Vagina (tissue), 2 donors: ENCODE data around the gene SBK1. TPM values are rescaled to one million over a fixed set of nuclear protein-coding genes. Genes with fewer than 3 reads are reported as not detected.
"Not testable (repeated sequence)": the region's sequence is repeated elsewhere in the genome, so short reads cannot be mapped to it uniquely, and the experiment has no call there.

Source experiments
- DNase-seq, 2 donors: peaks; one replicate each; pipeline ENCODE4 v3.0.0-alpha.2; 2017; ENCODE audit errors: extremely low spot score in 2 of 2
- H3K27ac ChIP-seq: fragments of 200-600 bp; sonication (generic); one replicate; pipeline ENCODE4 v1.5.1; 2019
- H3K27me3 ChIP-seq: fragments of 200-600 bp; sonication (generic); one replicate; pipeline ENCODE4 v1.5.1; 2019
- H3K36me3 ChIP-seq, 2 donors: fragments of 200-600 bp; sonication (generic); one replicate each; pipeline ENCODE4 v1.5.1; 2017 to 2019
- H3K4me1 ChIP-seq: fragments of 200-600 bp; sonication (generic); one replicate; pipeline ENCODE4 v1.5.1; 2019
- H3K4me3 ChIP-seq, 2 donors: fragments of 200-600 bp; sonication (generic); 1 replicate in 1 of 2; 2 replicates in 1 of 2; pipeline ENCODE4 v1.5.1; 2016 to 2019
- H3K9me3 ChIP-seq: fragments of 200-600 bp; sonication (generic); one replicate; pipeline ENCODE4 v1.5.1; 2019
- intact Hi-C: fragments of 100-400 bp; cut with DNase I; formaldehyde crosslinking; loops from one replicate; pipeline ENCODE4 v1.15.1; 2023
- small RNA-seq: library from RNA; depleted of rRNA; stranded (forward); fragments of <200 nt; gene quantifications from one replicate; pipeline ENCODE3, GENCODE V24; 2016
- total RNA-seq: library from RNA; depleted of rRNA; stranded (reverse); fragments of >200 nt; gene quantifications from one replicate; pipeline ENCODE4 v1.2.3, GENCODE V29; 2016

SBK1 gene
- total RNA-seq, 1 donor from 2014 or later: 0.25 TPM

DNA sequence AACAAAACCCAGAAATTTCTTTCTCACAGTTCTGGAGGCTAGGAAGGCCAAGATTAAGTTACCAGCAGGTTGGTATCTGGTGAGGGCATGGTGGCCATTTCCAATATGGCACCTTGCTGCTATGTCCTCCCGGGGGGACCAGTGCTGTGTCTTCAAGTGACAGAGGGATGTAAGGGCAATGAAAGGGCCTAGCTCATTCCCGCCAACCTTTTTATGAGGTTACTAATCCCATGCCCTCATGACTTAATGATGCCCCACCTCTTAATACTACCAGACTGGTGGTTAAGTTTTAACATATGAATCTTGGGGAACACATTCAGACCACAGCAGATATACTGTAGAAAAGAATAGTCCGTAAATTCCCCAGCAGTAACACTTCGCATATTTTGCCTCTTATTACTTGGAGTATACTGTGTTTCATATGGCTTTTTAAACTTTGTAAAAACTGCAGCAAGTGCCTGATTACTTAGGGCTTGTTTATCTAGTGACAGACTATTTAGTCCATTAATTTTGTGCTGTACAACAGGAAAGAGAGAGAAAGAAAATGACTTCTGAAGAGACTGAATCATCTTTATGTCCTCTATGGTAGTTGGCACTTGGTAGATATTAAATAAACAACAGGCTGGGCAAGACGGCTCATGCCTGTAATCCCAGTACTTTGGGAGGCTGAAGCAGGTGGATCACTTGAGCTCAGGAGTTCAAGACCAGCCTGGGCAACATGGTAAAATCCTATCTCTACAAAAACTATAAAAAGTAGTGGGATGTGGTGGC lies 44.8 kb downstream of the SBK1 start:
- H3K9me3 ChIP-seq, intact Hi-C loops, H3K27me3 ChIP-seq, H3K36me3 ChIP-seq, H3K4me1 ChIP-seq, H3K27ac ChIP-seq, DNase-seq, H3K4me3 ChIP-seq: not testable (repeated sequence)

- H3K27ac ChIP-seq, H3K4me1 ChIP-seq, H3K9me3 ChIP-seq, DNase-seq, H3K36me3 ChIP-seq, intact Hi-C loops, H3K4me3 ChIP-seq, H3K27me3 ChIP-seq: not testable (repeated sequence)
Observed at GRCh38 chr16:28338230-28338629, 45.9 kb downstream of the SBK1 start.

DNA sequence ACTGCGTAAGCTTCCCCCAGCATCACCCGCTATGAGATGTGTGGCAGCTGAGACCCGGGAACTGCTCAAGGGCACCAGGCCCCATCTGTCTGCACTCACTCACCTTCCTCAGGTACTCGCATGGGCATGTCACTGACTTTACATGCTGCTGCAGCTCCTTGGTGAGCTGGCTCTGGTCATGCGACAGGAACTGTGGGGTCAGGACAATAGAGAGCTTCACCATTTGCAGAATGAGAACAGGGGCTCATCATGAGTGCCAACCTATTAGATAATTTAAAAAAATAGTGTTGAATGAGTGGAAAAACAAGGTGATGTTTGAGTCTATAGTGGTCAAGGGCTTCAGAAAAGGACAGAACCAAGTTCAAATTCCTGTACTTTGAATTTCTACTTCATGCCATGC lies 70.3 kb downstream of the SBK1 start:
- H3K27me3 ChIP-seq, H3K36me3 ChIP-seq, H3K4me3 ChIP-seq, H3K27ac ChIP-seq, intact Hi-C loops, H3K4me1 ChIP-seq, H3K9me3 ChIP-seq: not testable (repeated sequence)
- peak in 1 of 2 donors; percentile 9 for DNase-seq

DNA sequence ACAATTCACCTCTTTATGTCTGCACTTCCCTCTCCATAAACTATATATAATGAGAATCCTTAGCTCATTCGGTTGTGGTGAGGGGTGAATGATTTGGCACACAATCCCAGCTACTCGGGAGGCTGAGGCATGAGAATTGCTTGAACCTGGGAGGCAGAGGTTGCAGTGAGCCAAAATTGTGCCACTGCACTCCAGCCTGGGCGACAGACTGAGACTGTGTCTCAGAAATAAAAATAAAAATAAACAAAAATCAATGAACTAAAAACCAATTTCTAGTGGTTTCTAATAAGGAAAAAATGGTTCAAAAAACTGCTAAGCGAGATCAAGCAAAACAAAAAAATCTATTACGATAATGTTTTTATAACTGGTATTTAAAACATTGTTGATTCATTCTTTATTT lies 71.1 kb downstream of the SBK1 start, which contains the start of gene NPIPB6:
Gene NPIPB6, minus strand, starts transcription at position 101 of the 400 bp plus-strand sequence. CDS start 686 bp downstream, outside the sequence.
- intact Hi-C loops, H3K27me3 ChIP-seq, H3K36me3 ChIP-seq, H3K4me3 ChIP-seq, H3K27ac ChIP-seq, H3K4me1 ChIP-seq, DNase-seq, H3K9me3 ChIP-seq: not testable (repeated sequence)

GRCh38 chr16:28364268-28365173 lies 72.2 kb downstream of the SBK1 start:
- H3K9me3 ChIP-seq, H3K27ac ChIP-seq, DNase-seq, intact Hi-C loops, H3K27me3 ChIP-seq, H3K4me1 ChIP-seq, H3K36me3 ChIP-seq, H3K4me3 ChIP-seq: not testable (repeated sequence)

DNA sequence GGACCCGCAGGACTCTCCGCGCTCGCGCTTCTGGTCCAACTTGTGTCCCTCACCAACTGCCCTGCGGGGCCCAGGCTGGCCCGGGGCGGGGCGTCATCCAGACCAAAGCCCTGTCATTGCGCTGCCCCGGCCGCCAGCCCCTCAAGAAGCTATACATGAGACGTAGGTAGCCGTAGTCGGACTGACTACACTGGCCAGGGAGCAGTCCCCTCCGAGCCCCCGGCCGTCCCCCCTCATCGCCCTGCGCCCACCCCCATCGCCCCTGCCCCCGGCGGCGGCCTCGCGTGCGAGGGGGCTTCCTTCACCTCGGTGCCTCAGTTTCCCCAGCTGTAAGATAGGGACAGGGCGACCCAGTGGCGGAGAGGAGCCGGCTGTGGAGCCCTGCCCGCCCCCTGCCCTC lies 75.6 kb downstream of the SBK1 start:
- H3K4me1 ChIP-seq, H3K27ac ChIP-seq, H3K27me3 ChIP-seq, intact Hi-C loops, H3K36me3 ChIP-seq, H3K4me3 ChIP-seq, H3K9me3 ChIP-seq: not testable (repeated sequence)
- peak; percentile 34 to 47 for DNase-seq

Small RNAs within 50 kb of the gene (small RNA-seq; reads per million reads assigned to genes)
- not detected for gene AC138904.2

Other genes with a start within 250 kb of the SBK1 start
- not detected for gene GSG1L, start 228.8 kb upstream of the SBK1 start, total RNA-seq
- gene XPO6, start 80.6 kb upstream of the SBK1 start, total RNA-seq: 72.7 TPM
- gene NPIPB6, start 71.0 kb downstream of the SBK1 start, total RNA-seq: 7.6 TPM
- 169 TPM for gene EIF3CL, start 111.3 kb downstream of the SBK1 start, total RNA-seq
- not detected for gene NPIPB7, start 179.8 kb downstream of the SBK1 start, total RNA-seq
- 22.8 TPM for gene CLN3, start 199.5 kb downstream of the SBK1 start, total RNA-seq
- 2.5 TPM for gene APOBR, start 202.1 kb downstream of the SBK1 start, total RNA-seq
- gene IL27, start 214.3 kb downstream of the SBK1 start, total RNA-seq: not detected
- gene NUPR1, start 246.4 kb downstream of the SBK1 start, total RNA-seq: 62.1 TPM